ENCODE results near the gene THSD7B. TPM values are rescaled to one million over a fixed set of nuclear protein-coding genes. Genes with fewer than 3 reads are reported as not detected.

THSD7B gene
- total and polyA plus RNA-seq, 7 donors = 0.03 to 0.67 (median 0.13) TPM; not detected in 1

DNA sequence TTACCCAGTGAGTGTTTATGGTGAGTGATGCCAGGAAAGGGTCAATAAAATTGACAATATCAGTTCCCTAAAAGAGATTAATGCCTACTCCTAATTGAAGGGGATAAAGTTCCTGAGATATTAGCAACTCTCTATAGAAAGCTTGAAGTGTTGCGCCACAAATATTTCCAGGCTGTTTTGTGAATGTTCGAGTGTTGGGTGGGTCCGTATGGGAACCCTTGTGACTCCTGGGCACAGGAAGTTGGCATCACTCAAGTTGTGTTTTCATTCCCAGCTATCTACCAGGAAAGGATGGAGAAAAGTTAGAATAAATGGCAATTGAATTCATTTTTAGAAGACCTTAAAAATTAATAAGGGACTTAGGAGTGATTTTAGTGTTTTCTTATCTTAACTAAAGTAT is 472.7 kb downstream of the THSD7B start:
- Histone ChIP-seq H3K27me3 (ENCODE audit: insufficient read depth in 3 of 3, low read length in 2 of 3) (no peaks in the 10 kb centered on the region), H3K4me1 (no peaks in the 10 kb centered on the region), H3K4me3 (no peak overlapping the region), H3K36me3 (ENCODE audit: insufficient read depth in 1 of 2, low read depth in 1 of 2) (no peaks in the 10 kb centered on the region), H3K9me3 (no peaks in the 10 kb centered on the region), H3K27ac (no peak overlapping the region)
- intact Hi-C loops (cut with DNase I) = no loop called here
- 83 to 93% (median 85%) methylated on average over 3 of the region's 3 CpGs for WGBS, 3 donors
- TF ChIP-seq, protein P1, sequence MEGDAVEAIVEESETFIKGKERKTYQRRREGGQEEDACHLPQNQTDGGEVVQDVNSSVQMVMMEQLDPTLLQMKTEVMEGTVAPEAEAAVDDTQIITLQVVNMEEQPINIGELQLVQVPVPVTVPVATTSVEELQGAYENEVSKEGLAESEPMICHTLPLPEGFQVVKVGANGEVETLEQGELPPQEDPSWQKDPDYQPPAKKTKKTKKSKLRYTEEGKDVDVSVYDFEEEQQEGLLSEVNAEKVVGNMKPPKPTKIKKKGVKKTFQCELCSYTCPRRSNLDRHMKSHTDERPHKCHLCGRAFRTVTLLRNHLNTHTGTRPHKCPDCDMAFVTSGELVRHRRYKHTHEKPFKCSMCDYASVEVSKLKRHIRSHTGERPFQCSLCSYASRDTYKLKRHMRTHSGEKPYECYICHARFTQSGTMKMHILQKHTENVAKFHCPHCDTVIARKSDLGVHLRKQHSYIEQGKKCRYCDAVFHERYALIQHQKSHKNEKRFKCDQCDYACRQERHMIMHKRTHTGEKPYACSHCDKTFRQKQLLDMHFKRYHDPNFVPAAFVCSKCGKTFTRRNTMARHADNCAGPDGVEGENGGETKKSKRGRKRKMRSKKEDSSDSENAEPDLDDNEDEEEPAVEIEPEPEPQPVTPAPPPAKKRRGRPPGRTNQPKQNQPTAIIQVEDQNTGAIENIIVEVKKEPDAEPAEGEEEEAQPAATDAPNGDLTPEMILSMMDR (IDR thresholded peaks at IDR 0.05) = no peak
- ATAC-seq (no peak), DNase-seq (no peak)

DNA sequence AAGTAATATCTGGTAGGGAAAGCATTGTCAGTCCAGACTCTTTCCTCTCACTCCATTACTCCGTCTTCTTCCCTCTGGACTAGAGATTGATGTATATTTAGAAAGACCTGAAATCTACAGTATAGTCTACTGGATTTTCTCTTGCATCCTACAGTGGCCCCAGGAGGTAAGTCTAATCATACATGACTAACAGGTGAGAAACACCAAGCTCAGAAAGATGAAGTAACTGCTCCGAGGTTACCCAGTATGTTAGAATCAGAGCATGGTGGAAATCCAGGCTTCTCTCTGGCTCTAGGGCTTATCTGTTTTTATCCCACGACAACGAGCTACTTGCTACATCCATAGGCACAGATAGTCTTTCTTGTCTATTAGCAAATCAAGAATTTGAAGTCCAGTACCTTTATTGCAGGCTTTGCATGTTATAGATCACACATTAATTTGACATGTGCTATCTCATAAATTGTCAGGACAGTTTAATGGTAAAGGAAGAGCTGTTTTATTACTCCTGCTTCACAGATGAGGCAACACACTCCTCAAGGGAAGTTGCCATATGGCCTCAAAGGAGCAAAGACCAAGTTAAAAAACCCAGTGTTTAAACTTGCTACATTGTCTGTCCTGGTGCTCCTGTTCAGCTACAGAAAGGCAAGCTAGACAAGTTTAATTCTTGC is 484.3 kb downstream of the THSD7B start:
- no peaks in the 10 kb centered on the region for H3K27me3 ChIP-seq (ENCODE audit: insufficient read depth in 3 of 3, low read length in 2 of 3)
- intact Hi-C loops (cut with DNase I) = no loop called here
- H3K4me3 ChIP-seq = no peak overlapping the region
- no peaks in the 10 kb centered on the region for H3K4me1 ChIP-seq
- no peaks in the 10 kb centered on the region for H3K36me3 ChIP-seq (ENCODE audit: insufficient read depth in 1 of 2, low read depth in 1 of 2)
- ATAC-seq (no peak), DNase-seq (no peak)
- no peaks in the 10 kb centered on the region for H3K9me3 ChIP-seq
- no peak overlapping the region for H3K27ac ChIP-seq
- whole genome bisulfite sequencing, 3 donors = 62 to 68% (median 66%) methylated on average over 4 of the region's 4 CpGs
- TF ChIP-seq, protein P1 (IDR thresholded peaks at IDR 0.05) = no peak

DNA sequence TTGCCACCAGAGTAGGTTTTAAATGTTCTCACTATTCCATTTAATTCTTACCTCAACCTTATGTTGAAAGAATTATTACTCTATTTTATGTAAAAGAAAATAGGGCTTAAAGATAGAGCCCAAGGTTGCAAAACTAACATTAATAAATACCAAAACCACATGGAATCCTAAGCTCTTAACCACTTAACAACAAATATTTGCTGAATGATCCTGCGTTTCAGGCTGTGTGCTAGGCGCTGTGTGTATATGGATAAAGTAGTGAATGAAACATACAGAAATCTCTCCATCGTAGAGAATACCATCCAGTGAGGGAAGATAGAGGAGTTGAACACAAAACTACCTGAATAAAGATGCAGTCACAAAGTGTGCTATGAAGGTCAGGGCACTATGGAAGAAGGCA is 485.1 kb downstream of the THSD7B start:
- intact Hi-C loops (cut with DNase I) = no loop called here
- ATAC-seq = no peak
- WGBS, 3 donors = 82 to 87% (median 83%) methylated on average over 3 of the region's 3 CpGs

DNA sequence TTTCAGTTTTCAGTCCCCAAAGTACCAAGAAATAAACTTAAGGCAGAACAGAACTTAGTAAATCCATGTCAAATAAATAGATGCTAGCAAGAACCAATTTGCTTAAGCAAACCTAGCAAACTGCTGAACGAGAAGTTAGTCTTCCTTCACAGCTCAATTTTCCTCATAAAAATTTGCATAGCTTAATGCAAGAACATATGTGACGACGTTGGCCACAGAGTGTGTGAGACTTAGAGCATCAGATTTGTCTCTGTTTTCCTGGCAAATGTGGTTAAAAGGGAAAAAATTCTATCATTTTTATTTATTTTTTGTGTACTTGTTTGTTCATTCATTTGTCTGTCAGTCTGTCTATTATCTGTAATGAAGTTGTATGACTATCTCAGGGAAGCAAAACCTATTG is 485.7 kb downstream of the THSD7B start:
- DNase-seq = no peak
- no peaks in the 10 kb centered on the region for H3K36me3 ChIP-seq (ENCODE audit: insufficient read depth in 1 of 2, low read depth in 1 of 2)
- WGBS, 3 donors = 61 to 66% (median 62%) methylated on average over 3 of the region's 3 CpGs
- H3K4me1 ChIP-seq = no peaks in the 10 kb centered on the region
- no peak for ATAC-seq
- intact Hi-C loops (cut with DNase I) = no loop called here
- H3K4me3 ChIP-seq = no peak overlapping the region
- no peak overlapping the region for H3K27ac ChIP-seq
- no peaks in the 10 kb centered on the region for H3K27me3 ChIP-seq (ENCODE audit: insufficient read depth in 3 of 3, low read length in 2 of 3)
- TF ChIP-seq, protein P1 (IDR thresholded peaks at IDR 0.05) = no peak
- H3K9me3 ChIP-seq = no peaks in the 10 kb centered on the region

More for the DNA sequence above, 485.1 kb downstream of the THSD7B start:
- H3K36me3 ChIP-seq (ENCODE audit: insufficient read depth in 1 of 2, low read depth in 1 of 2) = no peaks in the 10 kb centered on the region
- H3K27me3 ChIP-seq (ENCODE audit: insufficient read depth in 3 of 3, low read length in 2 of 3) = no peaks in the 10 kb centered on the region
- TF ChIP-seq, protein P1 (IDR thresholded peaks at IDR 0.05) = no peak
- H3K4me1 ChIP-seq = no peaks in the 10 kb centered on the region
- no peaks in the 10 kb centered on the region for H3K9me3 ChIP-seq
- no peak for DNase-seq
- H3K4me3 ChIP-seq = no peak overlapping the region
- no peak overlapping the region for H3K27ac ChIP-seq

DNA sequence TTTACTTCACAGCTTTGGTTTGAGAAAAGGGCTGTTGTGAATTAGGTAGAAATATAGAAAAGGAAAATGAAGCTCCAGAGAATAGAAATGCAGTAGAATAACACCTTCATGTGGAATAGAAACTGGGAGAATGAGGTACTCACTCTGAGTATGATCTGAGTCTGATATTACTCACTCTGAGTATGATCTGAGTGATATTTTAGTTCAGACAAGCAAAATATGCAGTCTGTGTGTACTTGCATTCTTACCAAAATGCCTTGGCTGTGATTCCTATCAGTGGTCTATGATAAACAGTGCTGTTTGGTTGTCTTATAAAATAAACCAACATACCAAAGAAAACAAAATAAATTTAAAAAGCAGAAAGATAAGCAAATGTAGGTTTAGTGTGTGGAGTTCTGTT is 487.6 kb downstream of the THSD7B start:
- intact Hi-C loops (cut with DNase I) = no loop called here
- Histone ChIP-seq H3K9me3 (no peaks in the 10 kb centered on the region), H3K36me3 (ENCODE audit: insufficient read depth in 1 of 2, low read depth in 1 of 2) (no peaks in the 10 kb centered on the region), H3K4me3 (no peak overlapping the region), H3K4me1 (no peaks in the 10 kb centered on the region), H3K27ac (no peak overlapping the region), H3K27me3 (ENCODE audit: insufficient read depth in 3 of 3, low read length in 2 of 3) (no peaks in the 10 kb centered on the region)
- TF ChIP-seq, protein P1 (IDR thresholded peaks at IDR 0.05) = no peak
- DNase-seq (no peak), ATAC-seq (no peak)
